HEK293 (cell line): ENCODE results near the gene FAM120B.

Experiments
- AEBP2 ChIP-seq: fragments of 450-650 bp; formaldehyde crosslinking; IDR thresholded peaks from 2 replicates; pipeline ENCODE4 v1.5.1; 2016; ENCODE audit warnings: missing biosample characterization, missing genetic modification characterization, borderline replicate concordance
- ZFP37 ChIP-seq: fragments of 450-650 bp; formaldehyde crosslinking; IDR thresholded peaks from 2 replicates; pipeline ENCODE4 v1.5.1; 2016; ENCODE audit warnings: missing biosample characterization, missing genetic modification characterization
- ZNF2 ChIP-seq: fragments of 450-650 bp; formaldehyde crosslinking; IDR thresholded peaks from 2 replicates; pipeline ENCODE4 v1.5.1; 2016; ENCODE audit warnings: missing biosample characterization, missing genetic modification characterization
- ZNF274 ChIP-seq, 2 experiments: fragments of 200-500 bp in 1 of 2; fragments of 450-650 bp in 1 of 2; sonication (Bioruptor generic) in 1 of 2; formaldehyde crosslinking in 1 of 2; IDR thresholded peaks; 2 replicates each; pipeline versions ENCODE4 v1.5.1 to v1.6.1; 2014 to 2016; ENCODE audit warnings: borderline replicate concordance in 1 of 2, inconsistent platforms in 1 of 2, low read length in 1 of 2, missing biosample characterization in 1 of 2, missing genetic modification characterization in 1 of 2
- ZNF629 ChIP-seq: fragments of 450-650 bp; formaldehyde crosslinking; IDR thresholded peaks from 2 replicates; pipeline ENCODE4 v1.5.1; 2017; ENCODE audit warnings: missing biosample characterization, missing genetic modification characterization
- TF ChIP-seq, protein P1 (sequence below): fragments of 450-650 bp; formaldehyde crosslinking; IDR thresholded peaks from 2 replicates; pipeline ENCODE4 v1.5.1; 2016; ENCODE audit warnings: missing biosample characterization, missing genetic modification characterization

GRCh38 chr6:170407200-170407599 is 100.6 kb downstream of the FAM120B start:
- TF ChIP-seq AEBP2 = no peak
- no peak for TF ChIP-seq ZNF2 (tag by site-specific recombination)
- TF ChIP-seq, protein P1, sequence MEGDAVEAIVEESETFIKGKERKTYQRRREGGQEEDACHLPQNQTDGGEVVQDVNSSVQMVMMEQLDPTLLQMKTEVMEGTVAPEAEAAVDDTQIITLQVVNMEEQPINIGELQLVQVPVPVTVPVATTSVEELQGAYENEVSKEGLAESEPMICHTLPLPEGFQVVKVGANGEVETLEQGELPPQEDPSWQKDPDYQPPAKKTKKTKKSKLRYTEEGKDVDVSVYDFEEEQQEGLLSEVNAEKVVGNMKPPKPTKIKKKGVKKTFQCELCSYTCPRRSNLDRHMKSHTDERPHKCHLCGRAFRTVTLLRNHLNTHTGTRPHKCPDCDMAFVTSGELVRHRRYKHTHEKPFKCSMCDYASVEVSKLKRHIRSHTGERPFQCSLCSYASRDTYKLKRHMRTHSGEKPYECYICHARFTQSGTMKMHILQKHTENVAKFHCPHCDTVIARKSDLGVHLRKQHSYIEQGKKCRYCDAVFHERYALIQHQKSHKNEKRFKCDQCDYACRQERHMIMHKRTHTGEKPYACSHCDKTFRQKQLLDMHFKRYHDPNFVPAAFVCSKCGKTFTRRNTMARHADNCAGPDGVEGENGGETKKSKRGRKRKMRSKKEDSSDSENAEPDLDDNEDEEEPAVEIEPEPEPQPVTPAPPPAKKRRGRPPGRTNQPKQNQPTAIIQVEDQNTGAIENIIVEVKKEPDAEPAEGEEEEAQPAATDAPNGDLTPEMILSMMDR (tag by site-specific recombination) = no peak
- TF ChIP-seq ZFP37 (tag by site-specific recombination) = no peak
- no peak for TF ChIP-seq ZNF274 (IDR thresholded peaks at IDR 0.05; ENCODE audit: low read length)
- no peak for TF ChIP-seq ZNF274 (tag by site-specific recombination; IDR thresholded peaks at IDR 0.05; ENCODE audit: borderline replicate concordance)
- TF ChIP-seq ZNF629 (tag by site-specific recombination) = no peak
